ENCODE results near the gene SLC25A26.
A peak's percentile ranks its signal among the peaks of the same experiment; 100 is the strongest.

The SLC25A26 gene

DNA sequence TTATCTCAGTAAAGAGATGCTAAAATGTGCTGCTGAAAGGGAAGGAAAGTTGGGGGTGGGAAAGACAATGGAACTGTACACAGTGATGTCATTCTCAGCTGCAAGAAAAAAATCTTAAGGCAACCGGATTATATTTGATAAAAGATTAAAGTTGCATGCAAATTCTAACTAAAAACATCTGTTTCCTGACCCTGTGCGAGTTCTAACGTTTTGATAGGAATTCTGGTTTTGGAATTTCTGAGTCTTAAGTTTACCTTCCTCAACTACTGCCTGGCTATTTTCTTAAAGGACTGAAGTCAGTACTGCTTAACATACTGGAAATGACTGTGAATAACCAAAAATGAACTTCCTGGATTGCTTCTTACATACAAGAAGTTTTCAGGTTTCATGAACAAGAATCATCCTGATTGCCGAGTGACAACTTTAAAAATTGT is 115.5 kb downstream of the SLC25A26 start:
- DNase-seq: peak; percentile 25

DNA sequence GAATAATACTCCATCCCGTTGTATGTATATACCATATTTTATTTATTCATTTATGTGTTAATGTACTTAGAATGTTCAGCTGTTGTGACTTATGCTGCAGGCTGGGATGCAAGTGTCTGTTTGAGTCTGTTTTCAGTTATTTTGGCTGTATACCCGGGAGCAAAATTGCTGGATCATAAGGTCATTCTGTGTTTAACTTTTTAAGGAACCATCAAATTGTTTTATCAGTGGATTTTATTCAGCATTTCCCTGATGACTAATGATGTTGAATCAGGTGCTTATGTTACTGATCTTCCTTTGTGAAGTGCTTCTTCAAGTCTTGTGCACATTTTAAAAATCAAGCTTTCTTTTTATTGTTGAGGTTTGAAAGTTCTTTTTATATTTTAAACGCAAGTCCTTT is 118.1 kb downstream of the SLC25A26 start:
- no peak for DNase-seq

DNA sequence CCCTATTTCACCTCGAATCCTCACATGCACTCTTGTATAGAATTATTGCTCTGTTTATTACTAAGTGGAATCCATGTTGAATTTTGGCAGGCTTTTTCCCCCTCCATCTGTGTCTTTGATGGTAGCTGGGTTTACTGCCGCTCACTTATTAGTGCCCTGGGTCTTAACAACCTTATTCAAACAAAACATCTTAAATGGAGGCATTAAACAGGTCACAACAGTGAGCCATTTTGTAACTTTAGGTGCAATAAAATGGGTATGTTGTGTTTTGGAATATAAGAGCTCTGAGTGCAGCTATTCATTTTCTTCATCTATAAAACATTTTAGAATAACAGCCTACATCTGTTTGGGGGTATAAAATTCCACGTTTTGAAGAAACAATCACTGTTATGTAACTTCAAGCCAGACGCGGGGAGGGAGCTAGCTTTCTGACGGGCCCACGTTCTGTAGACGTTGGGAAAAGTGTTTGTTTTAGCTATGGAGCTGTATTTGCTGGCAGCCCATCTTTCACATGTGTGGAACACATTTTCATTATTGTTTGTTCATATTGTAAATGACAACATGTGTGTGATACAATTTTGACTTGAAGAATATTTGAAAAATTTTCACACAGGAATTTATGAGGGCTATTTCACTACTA is 122.0 kb downstream of the SLC25A26 start:
- DNase-seq: no peak

DNA sequence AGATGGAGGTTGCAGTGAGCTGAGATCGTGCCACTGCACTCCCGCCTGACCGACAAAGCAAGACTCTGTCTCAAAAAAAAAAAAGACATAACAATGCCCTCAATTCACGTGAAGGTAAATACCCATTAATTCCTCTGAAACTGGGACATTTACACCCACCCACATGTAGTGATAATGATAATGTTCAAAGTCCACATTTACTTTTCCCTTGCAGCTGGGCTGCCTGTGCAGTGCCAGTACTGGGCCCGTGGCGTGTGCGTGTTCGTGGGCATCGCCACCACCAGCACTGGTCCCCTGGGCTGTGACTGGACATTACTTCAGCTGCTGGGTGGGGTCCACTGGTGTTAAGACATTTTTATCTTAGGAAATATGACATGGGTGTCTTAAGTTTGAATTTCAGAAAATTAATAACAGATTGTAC is 123.6 kb downstream of the SLC25A26 start:
- DNase-seq: no peak

DNA sequence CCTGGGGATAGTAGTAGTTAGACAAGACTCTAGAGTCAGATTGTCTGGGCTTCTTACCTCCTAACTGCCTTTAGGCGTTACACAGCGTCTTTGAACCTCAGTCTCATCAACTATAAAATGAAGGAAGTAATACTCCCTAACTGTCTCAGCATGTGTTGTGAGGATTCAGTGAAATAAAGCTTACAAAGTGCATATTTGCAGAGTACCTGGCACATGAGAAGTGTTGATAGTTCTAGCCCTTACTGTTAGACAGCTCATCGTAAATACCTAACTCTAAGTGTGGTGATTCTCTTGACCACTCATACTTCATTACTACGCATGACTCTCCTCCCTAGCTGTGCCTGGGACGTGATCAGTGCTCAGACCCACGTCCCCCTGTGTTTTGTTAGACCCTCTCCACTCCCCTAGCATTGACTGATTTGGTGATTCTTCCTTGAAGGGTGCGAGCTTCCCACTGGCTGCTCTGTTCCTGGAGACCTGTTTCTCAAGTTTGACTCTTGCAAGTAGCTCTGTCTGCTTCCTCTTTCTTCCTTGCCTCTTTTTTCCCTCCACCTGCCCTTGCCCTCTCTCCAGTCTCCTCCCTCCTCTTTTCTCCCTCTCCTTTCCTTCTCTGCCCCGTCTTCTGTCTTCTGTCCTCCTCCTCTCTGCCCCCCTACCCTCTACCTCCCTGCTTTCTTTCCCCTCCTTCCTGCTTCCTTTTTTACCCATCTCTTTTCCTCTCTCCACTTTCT is 124.2 kb downstream of the SLC25A26 start:
- no peak for DNase-seq

DNA sequence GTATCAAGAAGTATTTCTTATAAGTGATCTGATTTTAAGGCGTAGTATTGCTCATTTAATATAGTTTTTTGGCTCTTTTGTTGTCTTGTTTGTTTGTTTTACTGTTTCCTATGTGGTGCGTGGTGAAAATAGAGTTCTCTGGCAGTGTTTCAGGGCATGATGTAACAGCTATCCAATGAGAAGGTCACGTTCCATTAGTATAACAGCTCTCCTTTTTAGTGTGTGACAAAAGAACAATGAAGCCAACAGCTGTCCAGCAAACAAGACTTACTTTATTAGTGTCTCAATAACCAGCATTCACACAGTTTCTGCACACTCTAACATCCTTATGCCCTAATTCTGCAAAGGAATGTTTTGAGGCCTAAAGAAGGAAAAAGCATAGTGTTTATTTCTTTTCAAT is 127.9 kb downstream of the SLC25A26 start:
- DNase-seq: no peak

DNA sequence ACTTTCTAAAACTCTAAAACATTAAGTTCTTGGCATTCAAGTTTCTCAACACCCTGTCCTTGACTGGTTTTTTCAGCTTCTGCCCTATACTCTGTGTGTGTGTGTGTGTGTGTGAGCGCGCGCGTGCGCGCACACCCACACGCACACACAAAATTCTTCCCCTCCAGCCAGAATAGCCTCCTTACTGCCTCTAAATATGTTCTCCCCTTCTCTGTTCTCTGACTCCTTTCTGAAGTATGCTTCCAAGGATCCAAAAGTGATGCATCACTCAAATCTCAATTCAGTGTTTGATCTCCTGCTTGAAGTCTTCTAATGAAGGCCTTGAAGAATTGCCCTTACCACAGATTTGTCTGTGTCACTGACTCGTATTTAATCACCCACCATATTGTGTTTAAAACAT is 129.8 kb downstream of the SLC25A26 start:
- no peak for DNase-seq

DNA sequence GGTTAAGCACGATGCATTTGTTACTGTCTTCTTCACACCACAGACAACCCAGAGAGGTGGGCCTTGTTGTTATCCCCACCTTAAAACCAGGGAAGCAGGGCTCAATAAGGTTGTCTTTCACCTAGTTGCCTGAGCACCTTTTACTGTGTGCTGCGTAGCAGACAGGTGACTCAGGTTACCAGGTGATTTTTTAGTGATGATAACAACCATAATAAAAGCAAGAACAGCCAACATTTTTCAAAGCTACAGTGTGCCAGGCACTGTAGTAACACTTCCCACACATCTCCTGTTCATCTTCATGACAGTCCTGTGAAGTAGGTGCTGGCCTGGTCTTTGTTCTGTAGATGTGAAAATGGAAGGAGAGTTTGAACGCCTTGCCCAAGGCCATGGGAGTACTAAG is 132.2 kb downstream of the SLC25A26 start:
- no peak for DNase-seq

DNA sequence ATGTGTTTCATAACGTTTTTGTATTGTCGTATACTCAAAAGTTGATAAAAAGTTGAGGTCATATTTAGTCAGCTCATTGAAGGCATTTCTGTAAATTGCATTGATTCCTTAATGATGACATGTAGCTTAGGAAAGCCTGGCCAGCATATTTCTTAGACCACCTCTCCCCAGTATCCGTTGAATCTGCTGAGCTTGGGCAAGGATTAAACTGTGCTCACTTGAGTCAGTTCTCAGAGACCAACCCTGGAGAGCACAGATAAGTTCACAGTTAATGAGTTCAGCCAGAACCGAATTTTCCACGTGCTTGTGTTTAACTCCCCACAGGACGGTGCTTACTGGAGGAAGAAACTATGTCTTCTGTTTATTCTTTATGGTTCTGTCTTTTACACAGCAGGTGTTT is 132.7 kb downstream of the SLC25A26 start:
- no peak for DNase-seq

DNA sequence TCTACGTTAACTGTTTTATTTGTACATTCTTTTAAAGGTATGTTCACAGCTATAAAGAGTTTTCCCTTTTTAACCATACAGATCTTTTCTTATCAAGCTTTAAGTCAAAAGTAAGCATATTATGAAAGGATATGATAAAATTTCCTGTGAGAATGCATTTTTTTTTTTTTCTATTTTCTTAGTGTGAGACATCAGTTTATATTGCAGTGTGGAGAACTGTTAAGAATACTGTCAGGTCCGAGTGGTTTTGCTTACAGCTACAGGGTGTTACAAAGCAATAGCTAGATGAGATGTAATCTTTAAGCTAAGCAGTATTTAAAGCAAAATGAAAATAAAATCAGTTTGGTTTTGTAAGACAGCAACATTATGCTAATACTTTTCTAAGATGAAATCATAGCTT is 133.2 kb downstream of the SLC25A26 start:
- no peak for DNase-seq

DNA sequence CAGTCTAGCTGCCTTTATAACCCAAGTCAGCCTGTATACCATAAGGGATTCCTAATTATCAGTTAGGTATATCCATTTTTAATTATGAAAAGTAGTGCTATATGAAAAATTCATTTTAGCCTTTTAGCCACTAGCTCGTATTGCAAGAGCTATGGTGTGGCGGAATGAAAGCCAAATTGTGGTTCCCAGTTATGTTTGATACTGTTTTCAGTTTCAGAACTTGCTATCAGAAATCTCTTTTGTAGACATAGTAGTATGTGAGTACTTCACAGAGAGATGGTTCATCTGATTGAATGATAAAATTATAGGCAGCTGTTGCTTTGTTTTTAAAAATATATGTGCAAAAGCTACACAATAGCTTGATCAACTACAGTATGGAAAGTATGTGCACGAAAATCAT is 134.6 kb downstream of the SLC25A26 start:
- no peak for DNase-seq

DNA sequence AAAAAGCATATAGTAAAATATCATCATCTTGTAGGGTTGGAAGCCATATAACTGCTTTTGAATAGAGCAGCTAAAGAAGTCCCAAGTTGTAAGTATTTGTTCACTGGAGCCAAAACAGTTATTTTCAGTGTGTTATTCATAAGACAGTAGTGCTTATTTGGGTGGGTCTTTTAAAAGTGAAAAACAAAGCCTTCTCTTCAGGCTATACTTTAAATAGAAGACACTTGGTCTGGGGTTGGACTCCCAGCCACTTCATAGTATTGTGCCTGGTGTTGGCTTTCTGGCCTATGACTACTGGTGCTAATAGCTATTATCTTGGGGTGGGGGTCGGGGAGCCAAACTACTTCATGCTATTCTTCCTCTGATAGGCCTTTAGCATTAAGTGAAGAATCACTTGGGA is 135.2 kb downstream of the SLC25A26 start:
- DNase-seq: no peak

DNA sequence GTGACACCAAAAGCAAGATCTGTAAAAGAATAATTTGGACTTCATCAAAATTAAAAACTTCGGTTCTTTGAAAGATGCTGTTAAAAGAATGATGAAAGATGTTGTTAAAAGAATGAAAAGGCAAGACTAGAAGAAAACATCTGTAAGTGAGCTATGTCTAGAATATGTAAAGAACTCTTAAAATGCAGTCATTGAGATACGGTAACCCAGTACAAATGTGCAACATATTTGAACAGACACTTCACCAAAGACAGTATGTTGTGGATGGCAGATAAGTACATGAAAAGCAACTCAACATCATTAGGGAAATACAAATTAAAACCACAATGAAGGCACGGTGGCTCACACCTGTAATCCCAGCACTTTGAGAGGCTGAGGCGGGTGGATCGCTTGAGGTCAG is 140.6 kb downstream of the SLC25A26 start:
- no peak for DNase-seq

DNA sequence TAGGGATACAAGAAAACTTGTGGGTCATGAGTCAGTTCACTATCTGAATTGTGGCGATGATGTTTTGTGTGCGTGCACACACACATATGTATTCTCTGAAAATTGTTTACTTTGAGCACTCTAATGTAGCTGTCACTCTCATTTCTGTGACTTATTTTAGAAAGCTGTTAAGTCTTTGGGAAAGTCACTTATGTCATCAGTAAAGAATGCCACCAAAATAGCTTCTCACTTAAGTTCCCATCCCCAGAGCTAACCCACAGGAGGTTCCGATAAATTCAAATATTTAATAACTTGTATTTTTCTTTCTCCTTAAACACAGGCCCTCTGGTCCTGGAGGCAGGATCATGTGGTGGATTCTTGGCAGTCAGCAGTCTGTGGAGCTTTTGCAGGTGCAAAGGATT is 141.7 kb downstream of the SLC25A26 start:
- peak; percentile 27 for DNase-seq

DNA sequence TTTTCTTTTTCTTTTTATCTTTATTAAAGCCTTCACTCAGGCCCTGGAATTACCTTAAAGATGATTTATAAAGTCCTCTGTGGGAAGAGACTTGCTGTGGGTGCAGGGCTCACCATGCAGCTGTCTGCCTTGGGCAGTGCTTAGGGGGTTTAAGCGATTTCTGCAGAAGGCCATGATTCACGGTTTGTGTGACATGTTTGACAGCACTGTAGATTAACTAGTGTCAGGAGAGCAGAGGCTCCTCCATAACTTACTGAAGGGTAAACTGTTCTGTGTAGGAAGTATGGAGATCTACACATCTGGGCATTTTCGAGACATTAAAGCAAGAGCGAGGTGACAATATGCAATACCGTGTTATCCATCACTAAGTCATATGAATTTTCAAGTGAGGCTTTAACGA is 142.3 kb downstream of the SLC25A26 start:
- DNase-seq: no peak

DNA sequence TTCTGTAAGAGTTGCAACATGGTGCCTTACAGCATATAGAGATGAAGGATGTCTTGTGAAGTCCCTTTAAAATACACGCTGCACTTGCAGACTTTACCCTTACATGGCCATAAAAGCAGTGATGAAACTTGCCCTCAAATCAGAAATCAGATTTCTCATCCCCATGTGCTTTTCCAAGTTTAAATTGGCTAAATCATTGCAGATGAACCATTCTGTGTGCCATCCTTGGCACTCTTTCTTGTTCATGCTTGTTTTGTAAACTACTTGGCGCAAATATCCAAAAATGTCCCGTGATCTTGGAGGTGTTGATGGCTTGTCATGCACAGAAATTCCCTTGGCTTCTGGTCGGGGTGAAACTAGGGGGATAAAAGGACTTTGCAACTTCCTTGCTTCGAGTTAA is 144.3 kb downstream of the SLC25A26 start:
- DNase-seq: no peak

DNA sequence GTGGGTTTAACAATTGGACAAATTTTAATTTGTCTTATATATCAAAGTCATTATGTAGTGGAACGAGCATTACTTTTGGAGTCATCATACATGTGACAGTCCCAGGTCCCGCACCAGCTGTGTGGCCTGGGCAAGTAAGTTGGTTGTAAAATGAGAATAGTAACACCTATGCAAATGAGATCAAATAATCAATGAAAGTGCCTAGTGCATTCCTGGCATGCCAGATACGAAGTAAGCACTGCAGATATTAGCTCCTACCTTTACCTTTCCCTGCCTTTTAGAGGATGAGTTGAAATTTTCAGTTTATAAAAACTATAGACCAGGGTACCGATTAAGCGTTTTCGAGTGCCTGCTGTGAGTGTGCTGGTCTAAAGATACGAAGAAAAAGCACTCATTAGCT is 145.9 kb downstream of the SLC25A26 start:
- DNase-seq: no peak

DNA sequence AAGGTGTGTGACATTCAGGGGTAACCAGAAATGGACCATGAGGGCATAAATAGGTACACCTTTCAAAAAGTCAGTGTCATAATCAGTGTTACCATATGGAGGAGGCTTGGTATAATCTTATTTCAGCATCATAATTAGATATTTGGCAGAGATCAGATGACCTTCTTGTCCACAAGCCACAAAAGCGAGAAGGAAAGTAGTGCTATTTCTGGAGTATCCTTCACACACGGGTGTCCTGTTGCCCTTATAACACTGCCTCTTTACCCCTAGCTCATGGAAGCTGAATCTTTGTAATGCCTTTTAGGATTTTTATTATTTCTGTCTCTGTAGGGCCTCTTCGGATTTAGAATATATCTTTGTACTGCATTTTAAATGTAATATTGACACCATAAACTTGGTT is 147.2 kb downstream of the SLC25A26 start:
- no peak for DNase-seq

DNA sequence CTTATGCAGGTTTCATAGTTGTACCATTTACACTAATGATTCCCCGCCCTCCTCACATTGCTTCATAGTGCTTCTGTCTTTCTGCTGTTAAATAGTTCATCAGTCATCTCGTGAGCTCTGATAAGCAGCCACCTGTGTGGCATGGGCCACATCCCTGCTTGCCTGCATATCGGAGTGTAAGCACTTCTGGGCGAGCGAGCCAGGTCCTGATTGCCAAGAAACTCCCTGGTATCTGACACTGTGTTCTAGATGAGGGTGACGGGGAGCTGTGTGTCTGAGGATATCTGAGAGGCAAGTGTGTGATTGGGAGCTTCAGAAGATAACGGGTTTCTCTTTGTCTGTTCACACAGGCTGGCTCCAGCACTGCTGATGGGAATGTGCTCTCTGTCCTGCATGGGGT is 149.4 kb downstream of the SLC25A26 start:
- no peak for DNase-seq

DNA sequence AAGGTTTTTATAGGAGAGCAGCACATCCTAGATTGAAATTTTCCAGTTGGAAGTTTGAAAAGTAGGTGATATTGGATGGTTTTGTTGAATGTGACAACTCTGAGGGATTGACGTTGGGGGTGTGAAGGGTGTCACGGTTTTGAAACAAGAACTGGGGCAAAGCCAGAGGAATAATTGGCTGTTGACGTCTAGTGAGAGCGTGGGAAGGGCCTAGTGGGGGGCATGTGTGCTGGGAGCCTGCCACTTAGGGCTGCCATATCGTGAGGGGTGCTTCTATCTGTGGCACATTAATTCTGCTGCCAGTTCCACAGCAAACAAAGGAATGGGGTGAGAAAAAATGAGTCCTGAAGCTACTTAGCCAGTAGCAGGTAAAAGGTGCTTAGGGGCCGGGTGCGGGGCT is 150.6 kb downstream of the SLC25A26 start:
- no peak for DNase-seq

DNA sequence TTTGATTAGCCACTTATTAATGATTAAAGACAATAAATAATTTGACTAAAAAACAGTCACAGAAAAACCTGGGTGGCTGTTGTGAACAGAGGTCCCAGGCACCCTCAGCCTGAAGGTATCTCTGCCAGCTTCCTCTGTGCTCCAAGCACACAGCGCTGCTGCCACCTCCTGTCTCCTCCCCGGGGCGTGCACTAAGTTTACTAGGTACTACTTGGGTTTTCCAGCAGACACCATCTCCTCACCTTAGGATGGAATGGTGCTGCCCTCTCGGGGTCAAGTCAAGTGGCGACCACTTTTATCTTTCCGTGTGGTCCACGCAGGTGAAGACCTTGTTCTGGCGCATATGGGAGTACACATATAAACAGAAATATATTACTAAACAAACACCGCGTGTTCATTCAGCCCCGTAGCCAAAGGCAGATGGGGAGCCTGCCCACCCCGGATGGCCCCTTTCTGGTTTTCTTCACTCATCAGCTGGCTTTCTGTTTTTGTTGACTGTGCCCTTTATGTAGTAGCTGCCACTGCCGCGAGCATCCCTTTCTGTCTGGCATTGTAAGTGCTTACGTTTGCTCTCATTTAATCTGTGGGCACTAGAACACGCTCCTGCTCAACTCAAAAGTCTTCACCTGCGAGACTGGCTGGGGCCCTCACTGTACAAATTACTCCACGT is 152.0 kb downstream of the SLC25A26 start:
- DNase-seq: no peak

DNA sequence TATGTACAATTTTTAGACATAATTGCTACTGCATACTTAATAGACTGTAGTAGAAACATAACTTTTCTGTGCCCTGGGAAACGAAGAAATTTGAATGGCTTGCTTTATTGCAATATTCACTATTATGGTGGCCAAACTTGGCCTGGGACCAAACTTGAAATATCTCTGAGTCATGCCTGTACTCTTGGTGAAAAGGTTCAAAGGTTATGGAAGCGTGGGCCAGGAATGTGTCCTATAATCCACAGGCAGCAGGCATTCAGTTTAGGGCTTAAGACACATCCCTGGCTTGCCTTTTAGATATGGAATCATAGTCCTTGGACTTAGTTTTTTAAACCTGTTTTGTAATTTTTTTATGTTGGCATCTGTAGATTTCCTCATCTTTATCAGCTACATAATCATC is 155.8 kb downstream of the SLC25A26 start:
- no peak for DNase-seq

DNA sequence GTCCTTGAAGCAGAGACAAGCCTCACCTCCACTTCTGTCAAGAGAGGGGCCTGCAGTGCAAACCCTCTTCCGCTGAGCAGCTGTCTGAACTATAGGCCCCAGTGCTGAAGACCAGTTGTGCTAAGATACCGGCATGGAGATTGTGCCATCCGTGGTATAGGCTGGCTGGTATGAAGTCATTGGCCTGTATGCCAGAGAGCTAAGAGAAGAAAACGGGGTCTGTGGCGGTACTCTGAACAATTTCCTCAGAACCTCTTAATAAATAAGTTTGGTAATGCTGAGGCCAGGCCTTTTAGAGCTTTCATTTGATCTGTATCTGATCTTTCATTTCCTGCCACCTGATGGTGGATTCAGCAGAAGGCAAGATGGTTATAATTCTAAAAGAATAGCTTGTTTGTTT is 157.0 kb downstream of the SLC25A26 start:
- DNase-seq: no peak

DNA sequence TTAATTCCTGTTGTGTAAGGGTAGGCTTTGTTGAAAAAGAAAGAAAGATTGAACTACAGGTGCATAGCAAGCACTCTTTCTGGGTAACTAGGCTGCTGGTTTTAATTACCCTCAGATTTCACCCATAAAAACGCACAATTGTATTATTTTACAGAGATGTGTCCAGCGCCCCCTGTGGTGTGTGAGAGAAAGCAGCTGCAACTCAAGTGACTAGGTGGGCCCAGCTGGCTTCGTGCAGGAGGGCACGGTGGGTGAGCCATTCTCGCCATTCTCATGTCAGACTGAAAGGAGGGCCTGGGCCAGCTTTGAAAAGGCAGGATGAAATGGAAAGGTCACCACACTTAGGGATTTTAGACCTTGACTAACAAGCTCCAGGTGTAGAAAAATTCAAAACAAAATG is 157.5 kb downstream of the SLC25A26 start:
- DNase-seq: no peak
